GM12878 (cell line): Measurements from ENCODE around the gene NMNAT3. TPM values are rescaled to one million over a fixed set of nuclear protein-coding genes. Genes with fewer than 3 reads are reported as not detected.

ENCODE experiments used
- ATAC-seq: fragments of 200-7000 bp; cut with Tn5 transposase; 3 replicates; pipeline ENCODE4 v1.9.1; 2020; ENCODE audit warnings: mild to moderate bottlenecking, moderate library complexity
- BruUV-seq: library from RNA; stranded (reverse); fragments of 400-500 nt; replicated peaks from 2 replicates; lab custom pipeline; 2021; lab: Mats Ljungman, UMichigan
- CTCF ChIA-PET: fragments of 300-600 bp; sonication (Branson Sonifier 250); formaldehyde crosslinking; extraction: SDS; loops from one replicate; lab custom pipeline; 2021; ENCODE audit warnings: inconsistent platforms; lab: Yijun Ruan, JAX
- POLR2A ChIA-PET: fragments of 350-600 bp; formaldehyde crosslinking; extraction: SDS; loops from one replicate; lab custom pipeline; 2021; ENCODE audit warnings: inconsistent platforms; lab: Charles Lee
- RAD21 ChIA-PET: fragments of 300-600 bp; sonication (Branson Sonifier 250); formaldehyde crosslinking; loops from one replicate; lab custom pipeline; 2023; ENCODE audit warnings: antibody characterized with exemption; ENCODE audit not compliant: unreplicated experiment; lab: Charles Lee
- SMC1A ChIA-PET: fragments of 300-600 bp; sonication (Branson Sonifier 250); formaldehyde crosslinking; loops from one replicate; lab custom pipeline; 2023; ENCODE audit not compliant: unreplicated experiment, uncharacterized antibody; lab: Charles Lee
- DNase-seq: peaks from one replicate; pipeline ENCODE4 v3.0.0-alpha.2; 2011; ENCODE audit warnings: low read depth, low spot score
- FAIRE-seq: peaks from 3 replicates; lab custom pipeline; 2011; peaks lifted over from hg19 to GRCh38; lab: Jason Lieb, UNC
- H2AFZ ChIP-seq: 2 replicates; pipeline ENCODE4 v1.6.0; 2011; ENCODE audit warnings: low read depth, low read length, control low read depth; ENCODE audit not compliant: control insufficient read depth
- H3K27ac ChIP-seq: 2 replicates; pipeline ENCODE4 v1.5.1; 2011; ENCODE audit warnings: control low read depth; ENCODE audit not compliant: control insufficient read depth, insufficient read depth
- H3K27me3 ChIP-seq, 2 experiments: replicated peaks in 1 of 2; 2 replicates each; pipeline versions ENCODE4 v1.6.0 to v1.6.1; 2011; ENCODE audit warnings: low read length in 1 of 2; ENCODE audit not compliant: control insufficient read depth in 2 of 2, insufficient read depth in 2 of 2
- H3K36me3 ChIP-seq, 2 experiments: 2 replicates each; pipeline ENCODE4 v1.5.1; 2011; ENCODE audit warnings: low read length in 1 of 2; ENCODE audit not compliant: control insufficient read depth in 2 of 2, insufficient read depth in 2 of 2
- H3K4me1 ChIP-seq: 2 replicates; pipeline ENCODE4 v1.6.1; 2011; ENCODE audit warnings: mild to moderate bottlenecking, low read length, moderate library complexity, mixed read lengths; ENCODE audit not compliant: control insufficient read depth, insufficient read depth
- H3K4me2 ChIP-seq: 2 replicates; pipeline ENCODE4 v1.6.0; 2011; ENCODE audit warnings: control low read depth; ENCODE audit not compliant: control insufficient read depth, insufficient read depth
- H3K4me3 ChIP-seq: fragments of 200-600 bp; sonication (generic); 2 replicates; pipeline ENCODE4 v1.5.1; 2016
- H3K79me2 ChIP-seq: 2 replicates; pipeline ENCODE4 v1.6.0; 2011; ENCODE audit warnings: low read length; ENCODE audit not compliant: control insufficient read depth, insufficient read depth
- H3K9ac ChIP-seq: 2 replicates; pipeline ENCODE4 v1.8.0; 2011; ENCODE audit warnings: low read length, control low read depth, mixed read lengths; ENCODE audit not compliant: control insufficient read depth, insufficient read depth
- H3K9me3 ChIP-seq: replicated peaks from 3 replicates; pipeline ENCODE4 v1.5.1; 2011; ENCODE audit warnings: mild to moderate bottlenecking, low read length; ENCODE audit not compliant: control insufficient read depth, insufficient read depth
- H4K20me1 ChIP-seq: 2 replicates; pipeline ENCODE4 v1.6.0; 2011; ENCODE audit not compliant: control insufficient read depth, insufficient read depth
- BMI1 ChIP-seq: fragments of 450-650 bp; IDR thresholded peaks from 2 replicates; pipeline ENCODE4 v1.6.1; 2016; ENCODE audit warnings: mild to moderate bottlenecking, moderate library complexity, borderline replicate concordance
- CBX3 ChIP-seq: fragments of 200-600 bp; sonication (generic); IDR thresholded peaks from 2 replicates; pipeline ENCODE4 v1.6.1; 2016; ENCODE audit warnings: low read depth, borderline replicate concordance
- CHD2 ChIP-seq: IDR thresholded peaks from 2 replicates; pipeline ENCODE4 v1.6.1; 2011; ENCODE audit warnings: low read depth, low read length, improper control_type of control experiment, borderline replicate concordance
- CTCF ChIP-seq, 3 experiments: IDR thresholded peaks in 2 of 3; conservative IDR thresholded peaks in 1 of 3; 2 replicates each; pipeline ENCODE4 v1.5.1; 2011; ENCODE audit warnings: low read depth in 3 of 3, low read length in 3 of 3, mild to moderate bottlenecking in 3 of 3, control low read depth in 2 of 3, moderate library complexity in 2 of 3, inconsistent platforms in 1 of 3, mixed read lengths in 1 of 3; ENCODE audit not compliant: control insufficient read depth in 2 of 3, insufficient read depth in 1 of 3; ENCODE audit errors: extremely low read depth in 1 of 3
- E2F4 ChIP-seq: IDR thresholded peaks from 2 replicates; pipeline ENCODE4 v1.6.1; 2012; ENCODE audit warnings: low read depth, low read length, improper control_type of control experiment
- GABPA ChIP-seq: IDR thresholded peaks from 2 replicates; pipeline ENCODE4 v1.6.1; 2014; ENCODE audit warnings: antibody characterized with exemption, low read depth, mild to moderate bottlenecking, inconsistent platforms
- HDAC2 ChIP-seq: fragments of 200-600 bp; sonication (generic); IDR thresholded peaks from 2 replicates; pipeline ENCODE4 v1.6.1; 2017
- KLF5 ChIP-seq: fragments of 450-650 bp; IDR thresholded peaks from 2 replicates; pipeline ENCODE4 v1.6.1; 2014; ENCODE audit warnings: mild to moderate bottlenecking; ENCODE audit not compliant: partially characterized antibody
- NBN ChIP-seq: fragments of 450-650 bp; IDR thresholded peaks from 2 replicates; pipeline ENCODE4 v1.6.1; 2016
- POLR2AphosphoS5 ChIP-seq: IDR thresholded peaks from 2 replicates; pipeline ENCODE4 v1.6.1; 2011; ENCODE audit warnings: mild to moderate bottlenecking, low read length, inconsistent platforms
- PRDM15 ChIP-seq: fragments of 450-650 bp; formaldehyde crosslinking; IDR thresholded peaks from 2 replicates; pipeline ENCODE4 v1.4.0; 2020; ENCODE audit warnings: mild to moderate bottlenecking, moderate library complexity
- RAD21 ChIP-seq: IDR thresholded peaks from 2 replicates; pipeline ENCODE4 v1.6.1; 2011; ENCODE audit warnings: mild to moderate bottlenecking, low read depth, low read length, moderate library complexity; ENCODE audit not compliant: insufficient read depth
- SMAD1 ChIP-seq: fragments of 450-650 bp; IDR thresholded peaks from 2 replicates; pipeline ENCODE4 v1.6.1; 2018; ENCODE audit warnings: mild to moderate bottlenecking, low read depth; ENCODE audit not compliant: partially characterized antibody
- YY1 ChIP-seq: IDR thresholded peaks from 2 replicates; pipeline ENCODE4 v1.6.1; 2011; ENCODE audit warnings: low read depth, mild to moderate bottlenecking, low read length
- ZSCAN29 ChIP-seq: fragments of 450-650 bp; IDR thresholded peaks from 2 replicates; pipeline ENCODE4 v1.6.1; 2017; ENCODE audit warnings: mild to moderate bottlenecking, moderate library complexity
- WGBS: methylation state at CpG from one replicate; pipeline ENCODE4 v1.1.6; 2016; ENCODE audit warnings: low lambda C conversion rate; ENCODE audit not compliant: insufficient replicate concordance, insufficient coverage; ENCODE audit errors: missing lambda C conversion rate; 5-methylcytosine and 5-hydroxymethylcytosine counted together
- in situ Hi-C: fragments of 300-500 bp; cut with MboI; formaldehyde crosslinking; loops from 9 replicates; pipeline ENCODE4 v1.14.3; 2018; ENCODE audit warnings: mixed read lengths
- intact Hi-C: fragments of 100-400 bp; cut with micrococcal nuclease; formaldehyde crosslinking; loops from one replicate; pipeline ENCODE4 v1.14.2; 2022; ENCODE audit not compliant: unreplicated experiment
- polyA plus RNA-seq, 11 experiments: library from polyadenylated mRNA; depleted of rRNA in 4 of 11; unstranded in 6 of 11; stranded (reverse) in 5 of 11; fragments of >200 nt; fragmentation: Nextera tagmentation in 4 of 11; fragmentation: Illumina TruSeq in 1 of 11; extraction: Ambion mirVana in 4 of 11; extraction: Trizol in 1 of 11; gene quantifications; 1 replicate in 1 of 11; 2 replicates in 10 of 11; pipeline versions ENCODE4 v1.2.1 to v1.2.3, GENCODE V29; 2011 to 2016; ENCODE audit warnings: inconsistent platforms in 2 of 11, missing spikeins in 2 of 11, low read depth in 1 of 11
- total RNA-seq, 4 experiments: library from RNA; depleted of rRNA in 3 of 4; stranded (reverse); fragments of >200 nt in 3 of 4; fragmentation: Illumina TruSeq in 1 of 4; extraction: Trizol in 1 of 4; gene quantifications; 2 replicates each; pipeline versions ENCODE4 v1.2.1 to v1.2.3, GENCODE V29; 2013 to 2021
- TF ChIP-seq, protein P1 (sequence below): IDR thresholded peaks from 2 replicates; pipeline ENCODE4 v1.6.1; 2011; ENCODE audit warnings: borderline replicate concordance, low read depth, mild to moderate bottlenecking, moderate library complexity, mixed read lengths, low read length; ENCODE audit not compliant: insufficient read depth; ENCODE audit errors: extremely low read length

Gene NMNAT3
- total and polyA plus RNA-seq, 10 of the 15 experiments (the other 5 are each of a cell fraction or from before 2014, with no cell fraction given), result under 0.01 to 0.92 (median 0.08) TPM; not detected in 4

DNA sequence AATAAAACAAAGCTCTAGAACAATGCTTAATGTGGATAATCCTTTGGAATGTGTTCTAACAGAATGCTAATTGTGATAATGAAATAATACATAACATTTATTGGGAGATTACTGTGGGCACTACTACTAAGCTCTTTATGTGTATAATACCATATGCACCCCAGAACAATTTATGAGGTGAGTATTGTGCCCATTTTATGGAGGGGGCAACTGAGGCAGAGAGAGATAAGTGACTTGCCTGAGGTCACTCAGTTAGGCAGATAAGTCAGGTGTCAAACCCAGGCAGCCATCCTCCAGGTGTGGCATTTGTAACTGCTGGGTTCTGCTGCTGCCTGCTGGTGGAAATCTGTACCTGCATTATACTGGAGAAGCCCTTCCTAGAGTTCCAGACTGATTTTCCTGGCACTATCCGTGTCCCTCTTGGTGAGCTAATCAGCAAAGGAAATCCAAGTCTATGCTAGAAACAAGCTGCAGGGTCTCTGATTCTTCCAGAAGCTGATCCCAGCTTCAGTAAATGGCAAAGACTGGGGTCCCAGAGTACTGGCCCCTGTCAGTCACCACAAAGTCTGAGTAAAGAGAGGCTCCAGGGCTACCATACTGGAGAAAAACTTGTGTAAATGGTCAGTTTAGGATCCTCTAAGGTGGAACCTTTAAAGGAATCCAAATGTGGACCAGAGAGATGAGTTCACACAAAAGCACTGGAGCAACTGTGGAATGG is 115.7 kb downstream of the NMNAT3 start:
- FAIRE-seq, result no peak
- Histone ChIP-seq H4K20me1 (no peaks in the 10 kb centered on the region), H3K4me2 (no peak overlapping the region), H3K4me3 (no peak overlapping the region), H3K9ac (no peak overlapping the region), H3K79me2 (no peaks in the 10 kb centered on the region), H2AFZ (no peak overlapping the region), H3K27ac (no peak overlapping the region), H3K9me3 (no peaks in the 10 kb centered on the region), H3K36me3 (no peaks in the 10 kb centered on the region), H3K4me1 (no peaks in the 10 kb centered on the region), H3K27me3 (no peaks in the 10 kb centered on the region)
- intact Hi-C loops, result loop anchor here (1.0 kb wide), 1 partner anchor 135 kb away; no protein-coding TSS in a partner anchor
- BruUV-seq, result no TSS peak
- no peak for DNase-seq
- ATAC-seq, result peak; percentile 63
- RAD21 ChIA-PET, result interaction anchor here (1.0 to 1.3 kb wide), 2 partner anchors 134 to 136 kb away, joined by 4 read pairs; no protein-coding TSS in a partner anchor
- POLR2A ChIA-PET, result no interaction called here
- 0% methylated on average over 1 of the region's 1 CpG for WGBS
- CTCF ChIA-PET, result interaction anchor here (0.7 to 2.2 kb wide), 3 partner anchors 134 to 208 kb away, joined by 3 to 14 read pairs (median 7); no protein-coding TSS in a partner anchor
- in situ Hi-C loops, result no loop called here
- SMC1A ChIA-PET, result interaction anchor here (1.1 to 1.2 kb wide), 2 partner anchors 135 to 137 kb away, joined by 4 to 5 read pairs; no protein-coding TSS in a partner anchor
- TF ChIP-seq NBN (no peak), KLF5 (no peak), PRDM15 (no peak), YY1 (0 out of 2 replicates have a peak, but pooled peaks have one; percentile 28), SMAD1 (no peak), CBX3 (no peak), CHD2 (no peak), POLR2AphosphoS5 (no peak), RAD21 (peak; percentile 77), GABPA (no peak), CTCF (IDR thresholded peaks at IDR 0.05 in 2 of 3, conservative IDR thresholded peaks at IDR 0.05 in 1 of 3; ENCODE audit: control insufficient read depth in 2 of 3, extremely low read depth in 1 of 3, insufficient read depth in 1 of 3, low read depth in 3 of 3, low read length in 3 of 3) (peak; percentile 47 to 51 (median 49); a peak in 4 of 6 replicates), E2F4 (no peak), HDAC2 (no peak), BMI1 (no peak), ZSCAN29 (no peak)
- TF ChIP-seq, protein P1, sequence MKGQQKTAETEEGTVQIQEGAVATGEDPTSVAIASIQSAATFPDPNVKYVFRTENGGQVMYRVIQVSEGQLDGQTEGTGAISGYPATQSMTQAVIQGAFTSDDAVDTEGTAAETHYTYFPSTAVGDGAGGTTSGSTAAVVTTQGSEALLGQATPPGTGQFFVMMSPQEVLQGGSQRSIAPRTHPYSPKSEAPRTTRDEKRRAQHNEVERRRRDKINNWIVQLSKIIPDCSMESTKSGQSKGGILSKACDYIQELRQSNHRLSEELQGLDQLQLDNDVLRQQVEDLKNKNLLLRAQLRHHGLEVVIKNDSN, result no peak
